Spinal cord (tissue), 10 donors: ENCODE data around the gene NDEL1. TPM values are rescaled to one million over a fixed set of nuclear protein-coding genes. Genes with fewer than 3 reads are reported as not detected.
"Not testable (repeated sequence)": the region's sequence is repeated elsewhere in the genome, so short reads cannot be mapped to it uniquely, and the experiment has no call there.

Experiments
- DNase-seq, 6 donors: peaks; one replicate each; pipeline versions ENCODE4 v3.0.0 to v3.0.0-alpha.2; 2013 to 2015; ENCODE audit warnings: low spot score in 6 of 6, low read depth in 4 of 6
- H3K27ac ChIP-seq: one replicate; pipeline ENCODE4 v1.5.1; 2013; ENCODE audit warnings: low read depth, low read length, control low read depth
- H3K27me3 ChIP-seq: one replicate; pipeline ENCODE4 v1.6.1; 2013; ENCODE audit warnings: low read length; ENCODE audit not compliant: control insufficient read depth, insufficient read depth
- H3K36me3 ChIP-seq: one replicate; pipeline ENCODE4 v1.6.1; 2013; ENCODE audit warnings: low read length; ENCODE audit not compliant: control insufficient read depth, insufficient read depth
- H3K4me1 ChIP-seq: one replicate; pipeline ENCODE4 v1.6.1; 2013; ENCODE audit warnings: low read length; ENCODE audit not compliant: control insufficient read depth, insufficient read depth
- H3K4me3 ChIP-seq: one replicate; pipeline ENCODE4 v1.5.1; 2013; ENCODE audit warnings: low read depth, low read length, control low read depth
- H3K9me3 ChIP-seq: one replicate; pipeline ENCODE4 v1.6.1; 2013; ENCODE audit warnings: low read length; ENCODE audit not compliant: control insufficient read depth, insufficient read depth
- WGBS: methylation state at CpG from one replicate; pipeline ENCODE4 v1.1.5; 2013; ENCODE audit warnings: missing lambda C conversion rate; ENCODE audit not compliant: insufficient coverage; 5-methylcytosine and 5-hydroxymethylcytosine counted together
- long read RNA-seq, 4 donors: transcript quantifications; one replicate each; lab custom pipeline, GENCODE V29; 2026
- polyA plus RNA-seq, 2 donors: library from polyadenylated mRNA; unstranded; fragments of 120-200 nt; gene quantifications; one replicate each; pipeline ENCODE4 v1.2.1, GENCODE V29; 2013; ENCODE audit not compliant: insufficient read length in 2 of 2
- total RNA-seq, 2 donors: library from RNA; depleted of rRNA in 1 of 2; stranded (reverse); fragments of 120-200 nt in 1 of 2; fragments of >200 nt in 1 of 2; gene quantifications; one replicate each; pipeline versions ENCODE4 v1.2.3 to v1.2.4, GENCODE V29; 2013 to 2014
- donor health status: healthy.

The NDEL1 gene, protein sequence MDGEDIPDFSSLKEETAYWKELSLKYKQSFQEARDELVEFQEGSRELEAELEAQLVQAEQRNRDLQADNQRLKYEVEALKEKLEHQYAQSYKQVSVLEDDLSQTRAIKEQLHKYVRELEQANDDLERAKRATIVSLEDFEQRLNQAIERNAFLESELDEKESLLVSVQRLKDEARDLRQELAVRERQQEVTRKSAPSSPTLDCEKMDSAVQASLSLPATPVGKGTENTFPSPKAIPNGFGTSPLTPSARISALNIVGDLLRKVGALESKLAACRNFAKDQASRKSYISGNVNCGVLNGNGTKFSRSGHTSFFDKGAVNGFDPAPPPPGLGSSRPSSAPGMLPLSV
- total RNA-seq (10 to 100 TPM; 30.7 to 45.4 TPM), polyA plus RNA-seq (10 to 100 TPM; 48.7 to 48.9 TPM)
- long read RNA-seq, donor 1, transcript NDEL1-201 (9 exons, 2,372 nt), result minor isoform, 8 of 34 reads
- long read RNA-seq, donor 1, transcript NDEL1-204 (1 exons, 3,927 nt), result major isoform, 20 of 34 reads
- long read RNA-seq, donor 1, partial matches to known transcripts, result 5 of 34 reads
- long read RNA-seq, donor 1, other reads (novel, unspliced or antisense), result 0 of 34 reads
- long read RNA-seq, donor 2, transcript NDEL1-204 (1 exons, 3,927 nt), result major isoform, 6 of 8 reads
- long read RNA-seq, donor 2, partial matches to known transcripts, result 0 of 8 reads
- long read RNA-seq, donor 2, other reads (novel, unspliced or antisense), result 0 of 8 reads
- long read RNA-seq, donor 3, transcript NDEL1-204 (1 exons, 3,927 nt), result major isoform, 9 of 10 reads
- long read RNA-seq, donor 3, partial matches to known transcripts, result 0 of 10 reads
- long read RNA-seq, donor 3, other reads (novel, unspliced or antisense), result 0 of 10 reads
- long read RNA-seq, donor 4, transcript NDEL1-204 (1 exons, 3,927 nt), result major isoform, 23 of 34 reads
- long read RNA-seq, donor 4, transcript NDEL1-201 (9 exons, 2,372 nt), result minor isoform, 6 of 34 reads
- long read RNA-seq, donor 4, partial matches to known transcripts, result 0 of 34 reads
- long read RNA-seq, donor 4, other reads (novel, unspliced or antisense), result 0 of 34 reads

DNA sequence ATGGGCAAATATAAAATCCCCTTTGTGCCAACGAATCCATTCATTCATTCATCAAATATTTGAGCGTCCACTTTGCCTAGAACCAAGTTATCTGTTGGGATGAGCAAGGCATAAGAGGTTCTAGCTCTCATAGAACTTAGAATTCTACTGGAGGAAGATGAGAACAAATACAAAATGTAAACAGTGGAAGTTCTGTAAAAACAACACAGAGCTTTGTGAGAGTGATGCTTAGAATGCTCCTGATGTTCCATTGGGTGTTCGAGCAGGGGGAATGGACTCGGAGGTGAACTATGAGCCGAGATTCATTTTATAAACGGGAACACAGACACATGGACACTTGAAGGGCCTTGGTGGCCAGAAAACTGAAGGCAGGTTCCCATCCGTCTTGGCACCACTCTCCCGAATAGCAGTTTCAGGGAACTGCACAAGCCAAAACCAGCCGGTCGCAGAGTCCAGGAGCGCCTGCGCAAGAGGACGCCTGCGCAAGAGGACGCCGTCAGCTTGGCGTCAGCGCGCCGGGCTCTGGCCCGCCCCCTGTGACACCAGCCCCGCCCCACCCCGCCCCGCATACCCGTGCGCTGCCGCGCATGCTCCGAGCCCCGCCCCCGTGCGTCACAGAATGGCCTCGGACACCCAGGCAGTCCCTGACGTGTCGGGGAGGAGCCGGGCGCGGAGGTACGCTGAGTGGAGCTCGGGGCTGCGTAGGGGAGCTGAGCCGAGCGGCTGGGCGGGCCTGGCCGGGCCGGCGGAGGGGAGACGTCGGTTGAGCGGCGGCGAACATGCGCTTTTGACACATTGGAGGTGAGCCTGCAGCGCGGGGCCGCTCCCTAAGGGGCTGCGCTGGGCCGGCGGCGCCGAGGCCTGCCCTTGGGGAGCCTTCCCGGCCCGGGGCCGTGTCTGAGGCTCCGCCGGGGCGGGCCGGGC lies at the start of gene NDEL1:
TSS of gene NDEL1 (plus strand) at position 640 of the 924 bp plus-strand sequence. CDS start 8,388 bp downstream, outside the sequence.
- DNase-seq, result peak; percentile 85 to 99 (median 96)
- under 1% methylated on average over 66 of the region's 68 CpGs for WGBS
- Histone ChIP-seq H3K9me3 (no peaks in the 10 kb centered on the region), H3K27me3 (no peaks in the 10 kb centered on the region), H3K27ac (peak within 1 kb of the TSS; percentile 97), H3K36me3 (peaks cover 10% of the 10 kb centered on the region), H3K4me1 (no peaks in the 10 kb centered on the region), H3K4me3 (peak within 1 kb of the TSS; percentile 74)

DNA sequence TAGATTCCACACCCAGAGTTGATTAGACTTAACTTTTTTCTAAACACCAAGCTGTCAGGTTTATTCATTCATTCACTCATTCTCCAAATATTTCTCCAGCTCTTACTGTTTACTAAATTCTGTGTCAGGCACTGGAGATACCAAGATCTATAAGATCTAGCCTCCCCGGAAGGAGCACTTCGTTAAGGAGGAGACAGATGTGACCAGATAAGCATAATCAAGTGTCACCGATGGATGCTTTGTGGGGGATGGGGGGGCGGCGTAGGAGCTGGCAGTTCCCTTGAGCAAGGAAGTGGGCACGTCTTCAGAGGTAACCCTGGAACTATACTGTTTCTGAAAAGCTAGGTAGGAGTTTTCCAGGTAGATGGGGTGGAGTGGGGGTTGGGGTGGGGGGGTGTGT lies 48.8 kb upstream of the NDEL1 start:
- H3K27ac ChIP-seq, result no peak overlapping the region
- H3K4me1 ChIP-seq, result peaks cover 10% of the 10 kb centered on the region
- DNase-seq, result no peak
- H3K36me3 ChIP-seq, result no peaks in the 10 kb centered on the region
- H3K27me3 ChIP-seq, result no peaks in the 10 kb centered on the region
- H3K4me3 ChIP-seq, result no peak overlapping the region
- H3K9me3 ChIP-seq, result no peaks in the 10 kb centered on the region
- 81% methylated on average over 6 of the region's 6 CpGs for WGBS

DNA sequence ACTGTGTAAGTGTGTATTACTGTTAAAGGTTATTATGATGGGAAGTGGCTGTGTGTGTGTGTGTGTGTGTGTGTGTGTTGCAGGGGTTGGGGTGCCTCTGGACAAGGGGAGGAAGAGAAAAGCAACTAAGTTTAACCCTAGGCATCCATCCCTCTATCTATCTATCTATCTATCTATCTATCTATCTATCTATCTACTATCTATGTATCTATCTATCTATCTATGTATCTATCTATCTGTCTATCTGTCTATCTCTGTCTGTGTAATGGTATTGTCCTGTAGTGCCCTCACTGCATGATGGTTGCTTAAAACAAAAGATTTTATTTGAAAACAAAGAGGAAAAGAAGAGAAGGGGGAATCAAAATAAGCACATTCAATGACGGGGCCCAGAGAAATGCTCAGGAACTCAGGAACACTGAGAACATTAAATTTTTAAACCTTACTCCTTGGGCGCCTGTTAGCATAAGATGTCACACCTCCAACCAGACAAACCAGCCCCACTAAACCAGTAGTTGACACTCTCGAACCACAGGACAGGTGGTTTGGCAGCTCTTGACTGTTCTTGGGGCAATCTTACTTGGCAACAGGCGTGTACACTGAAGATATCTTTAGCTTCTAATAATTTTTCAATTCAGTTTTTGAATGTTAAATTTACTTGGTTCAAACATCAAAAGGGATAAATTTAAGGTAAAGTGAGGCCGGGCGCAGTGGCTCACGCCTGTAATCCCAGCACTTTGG lies 47.6 kb upstream of the NDEL1 start:
- 90% methylated on average over 2 of the region's 7 CpGs for WGBS
- no peaks in the 10 kb centered on the region for H3K27me3 ChIP-seq
- no peak for DNase-seq
- H3K4me3 ChIP-seq, result no peak overlapping the region
- H3K9me3 ChIP-seq, result no peaks in the 10 kb centered on the region
- no peak overlapping the region for H3K27ac ChIP-seq
- H3K4me1 ChIP-seq, result peaks cover 9% of the 10 kb centered on the region
- no peaks in the 10 kb centered on the region for H3K36me3 ChIP-seq

DNA sequence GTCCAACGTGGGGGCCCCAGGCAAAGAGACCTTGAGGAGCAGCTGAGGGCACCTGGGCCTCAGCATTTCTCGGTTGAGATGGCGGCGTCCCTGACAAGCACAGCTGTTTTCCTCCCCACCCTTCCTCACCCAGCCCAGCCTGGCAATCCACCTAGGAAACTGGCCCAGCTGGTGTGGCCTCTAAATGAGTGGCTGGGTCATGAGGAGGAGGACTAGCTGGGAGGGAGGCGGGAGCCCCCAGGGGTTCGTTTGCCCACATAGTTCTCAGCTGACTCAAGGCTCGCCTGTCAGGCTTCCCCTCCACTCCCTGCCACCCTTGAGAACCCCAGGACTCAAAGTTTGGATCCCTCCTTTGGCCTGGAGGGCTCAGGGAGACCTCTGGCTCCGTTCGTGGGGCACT lies 44.0 kb upstream of the NDEL1 start:
- no peak for DNase-seq
- H3K27me3 ChIP-seq, result peaks cover 10% of the 10 kb centered on the region
- no peaks in the 10 kb centered on the region for H3K36me3 ChIP-seq
- 21% methylated on average over 5 of the region's 9 CpGs for WGBS
- H3K27ac ChIP-seq, result no peak overlapping the region
- no peak overlapping the region for H3K4me3 ChIP-seq
- H3K9me3 ChIP-seq, result no peaks in the 10 kb centered on the region
- no peaks in the 10 kb centered on the region for H3K4me1 ChIP-seq

DNA sequence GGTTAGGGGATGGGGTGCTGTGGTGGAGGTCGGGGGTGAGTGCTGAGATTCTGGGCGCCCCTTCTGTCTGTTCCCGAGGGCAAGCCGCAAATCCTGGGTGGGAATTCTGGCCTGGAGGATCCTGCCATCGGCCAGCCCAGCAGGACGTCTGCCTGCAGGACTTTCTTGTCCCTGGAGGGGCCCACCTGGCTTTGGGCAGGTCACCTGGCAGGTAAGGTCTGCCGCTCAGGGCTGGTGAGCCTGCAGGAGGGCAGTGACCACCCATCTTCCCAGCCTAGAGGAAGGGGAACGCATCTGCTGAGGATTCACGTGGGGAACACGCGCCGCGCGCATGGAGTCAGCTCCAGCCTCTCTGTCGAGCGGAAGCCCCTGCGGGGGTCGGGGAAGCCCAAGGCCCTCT lies 43.4 kb upstream of the NDEL1 start:
- H3K9me3 ChIP-seq, result no peaks in the 10 kb centered on the region
- WGBS, result 67% methylated on average over 18 of the region's 18 CpGs
- no peak for DNase-seq
- peaks cover 12% of the 10 kb centered on the region for H3K27me3 ChIP-seq
- H3K36me3 ChIP-seq, result no peaks in the 10 kb centered on the region
- H3K27ac ChIP-seq, result no peak overlapping the region
- no peak overlapping the region for H3K4me3 ChIP-seq
- H3K4me1 ChIP-seq, result no peaks in the 10 kb centered on the region

DNA sequence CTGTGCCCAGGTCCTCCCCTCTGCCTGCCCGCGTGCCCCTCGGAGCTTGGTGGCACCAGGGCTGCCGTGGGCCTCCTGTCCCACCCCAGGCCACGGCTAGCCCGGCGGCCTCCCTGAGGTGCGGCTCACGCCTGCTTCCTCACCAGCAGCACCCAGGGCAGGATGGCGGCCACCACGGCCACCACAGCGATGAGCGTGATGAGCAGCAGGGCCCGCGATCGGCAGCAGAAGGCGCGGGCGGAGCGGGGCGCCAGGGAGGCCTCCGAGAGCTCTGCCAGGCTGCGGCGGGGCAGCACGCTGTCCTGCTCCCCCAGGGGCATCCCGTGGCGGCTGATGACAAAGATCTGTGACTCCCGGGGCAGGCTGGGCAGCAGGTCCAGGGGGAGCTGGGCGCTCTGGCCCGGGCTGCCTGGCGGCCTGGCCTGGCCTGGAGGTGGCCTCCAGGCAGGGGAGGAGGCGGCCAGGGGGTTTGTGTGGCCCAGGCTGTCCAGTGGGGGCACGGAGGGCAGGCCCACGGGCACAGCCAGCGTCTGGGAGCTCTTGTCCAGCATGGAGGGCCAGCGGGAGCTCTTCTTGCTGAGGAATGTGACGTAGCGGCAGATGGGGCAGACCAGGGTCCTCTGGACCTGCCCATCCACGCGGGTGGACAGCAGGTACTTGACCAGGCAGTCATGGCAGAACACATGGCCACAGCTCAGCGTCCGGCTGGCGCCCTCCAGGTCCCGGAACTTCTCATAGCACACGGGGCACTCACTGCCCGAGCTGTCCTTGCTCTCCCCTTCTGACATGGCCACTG lies 42.8 kb upstream of the NDEL1 start:
- Histone ChIP-seq H3K27ac (no peak overlapping the region), H3K9me3 (no peaks in the 10 kb centered on the region), H3K4me1 (no peaks in the 10 kb centered on the region), H3K4me3 (no peak overlapping the region), H3K36me3 (no peaks in the 10 kb centered on the region), H3K27me3 (peaks cover 12% of the 10 kb centered on the region)
- 87% methylated on average over 45 of the region's 46 CpGs for WGBS
- DNase-seq, result no peak

DNA sequence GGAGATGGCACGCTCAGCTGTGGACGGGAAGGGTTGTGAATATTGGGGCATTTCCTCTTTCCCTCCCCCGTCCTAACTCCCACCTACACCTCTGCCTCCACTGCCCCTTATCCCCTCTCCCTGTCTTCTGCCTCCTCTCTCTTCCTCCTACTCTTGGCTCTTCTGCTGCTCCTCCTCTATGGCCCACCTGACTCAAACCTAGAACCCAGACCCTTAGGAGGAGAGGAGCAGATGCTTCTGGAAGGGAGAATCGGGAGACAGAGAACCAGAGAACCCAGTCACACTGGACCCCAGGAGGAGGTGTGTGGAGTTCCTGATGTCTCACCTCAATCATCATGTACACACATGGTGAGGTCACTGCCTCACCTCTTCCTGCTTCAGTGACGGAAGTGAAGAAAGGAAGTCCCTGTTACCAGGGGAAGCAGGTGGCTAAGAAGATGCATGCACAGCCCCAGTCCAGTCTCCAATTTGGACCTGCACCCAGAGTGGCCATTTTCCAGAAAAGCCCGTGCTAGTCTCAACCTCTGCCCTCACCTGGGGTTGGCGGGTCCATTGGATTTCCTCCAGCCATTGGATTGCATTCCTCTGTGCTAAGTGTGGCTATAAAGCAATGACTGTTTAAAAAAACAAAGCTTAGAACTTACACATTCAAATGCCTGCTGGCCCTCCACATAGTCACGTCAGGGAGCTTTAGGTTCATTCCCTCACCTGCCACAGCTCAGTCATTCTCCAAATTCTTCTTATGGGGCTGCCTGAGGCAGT lies 42.0 kb upstream of the NDEL1 start:
- Histone ChIP-seq H3K36me3 (no peaks in the 10 kb centered on the region), H3K4me3 (no peak overlapping the region), H3K27ac (no peak overlapping the region), H3K27me3 (peaks cover 12% of the 10 kb centered on the region), H3K9me3 (no peaks in the 10 kb centered on the region), H3K4me1 (no peaks in the 10 kb centered on the region)
- DNase-seq, result no peak
- WGBS, result 55% methylated on average over 4 of the region's 8 CpGs

DNA sequence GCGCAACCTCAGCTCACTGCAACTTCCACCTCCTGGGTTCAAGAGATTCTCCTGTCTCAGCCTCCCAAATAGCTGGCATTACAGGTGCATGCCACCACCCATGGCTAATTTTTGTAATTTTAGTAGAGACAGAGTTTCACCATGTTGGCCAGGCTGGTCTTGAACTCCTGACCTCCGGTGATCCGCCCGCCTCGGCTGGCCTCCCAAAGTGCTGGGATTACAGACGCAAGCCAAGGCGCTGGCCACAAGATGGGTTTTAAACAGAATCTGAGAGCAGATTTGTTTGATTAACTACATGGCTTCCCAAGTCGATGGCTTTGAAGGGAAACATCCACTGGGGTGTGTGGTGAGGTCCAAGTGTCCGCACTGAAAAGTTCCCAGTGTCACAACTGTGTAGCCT lies 41.2 kb upstream of the NDEL1 start:
- H3K4me1 ChIP-seq, H3K27ac ChIP-seq, DNase-seq, H3K4me3 ChIP-seq, H3K9me3 ChIP-seq, H3K36me3 ChIP-seq: not testable (repeated sequence)
- 97% methylated on average over 7 of the region's 9 CpGs for WGBS
- H3K27me3 ChIP-seq, result peaks cover 13% of the 10 kb centered on the region
